ENCODE results near the gene MRPL16. TPM values are rescaled to one million over a fixed set of nuclear protein-coding genes. Genes with fewer than 3 reads are reported as not detected.
A peak's percentile ranks its signal among the peaks of the same experiment; 100 is the strongest.

The MRPL16 gene
- total and polyA plus RNA-seq, 2 of the 4 experiments (the other 2 are of a cell fraction): 43.9 to 71.3 TPM

DNA sequence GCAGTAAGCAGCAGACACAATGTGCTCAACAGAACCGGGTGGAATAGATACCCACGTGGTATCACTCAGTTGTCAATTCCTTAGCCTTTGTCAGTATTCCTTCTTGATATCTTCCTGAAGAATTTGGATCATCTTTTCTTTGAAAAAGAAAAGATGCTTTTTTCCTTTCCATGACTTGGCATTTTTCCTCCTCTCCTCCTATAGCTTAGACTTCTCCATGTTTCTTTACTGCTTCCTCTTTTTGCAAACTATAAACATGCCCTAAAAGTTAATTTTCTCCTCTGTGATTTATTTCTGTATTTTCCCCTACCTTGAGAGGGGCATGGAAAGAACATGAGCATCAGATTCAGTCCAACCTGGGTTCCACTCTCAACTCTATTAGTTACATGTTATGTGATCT, 23.0 kb upstream of the MRPL16 start:
- no peak overlapping the region for H3K18ac ChIP-seq (ENCODE audit: low read depth, low read length)
- no peak overlapping the region for H3K9ac ChIP-seq (ENCODE audit: low read depth, low read length)
- CTCF ChIA-PET: no interaction called here
- H3K79me1 ChIP-seq (ENCODE audit: low read depth in 1 of 2, low read length in 2 of 2): no peaks in the 10 kb centered on the region
- H3K9me1 ChIP-seq (ENCODE audit: insufficient read depth, low read length): no peaks in the 10 kb centered on the region
- no peak overlapping the region for H4K5ac ChIP-seq (ENCODE audit: low read depth, low read length)
- no peak for DNase-seq
- in situ Hi-C loops (cut with MboI; ENCODE audit: low sequenced_read_pairs): loop anchor here (25.0 kb wide), 1 partner anchor 354 kb away; the partner anchor contains the start of gene MS4A6A
- H3K9me3 ChIP-seq (ENCODE audit: control insufficient read depth, insufficient read depth, low read length): no peaks in the 10 kb centered on the region
- H3K4me1 ChIP-seq (ENCODE audit: control insufficient read depth, insufficient read depth, low read length): no peaks in the 10 kb centered on the region
- no peak for ATAC-seq (ENCODE audit: low read depth)
- H2BK20ac ChIP-seq (ENCODE audit: low read depth, low read length): no peak overlapping the region
- dilution Hi-C loops (cut with HindIII; ENCODE audit: low sequenced_read_pairs, unreplicated experiment): no loop called here
- no peaks in the 10 kb centered on the region for H3K27me3 ChIP-seq (ENCODE audit: control insufficient read depth, insufficient read depth, low read length)
- BruUV-seq (replicated peaks): no TSS peak
- H3K14ac ChIP-seq (replicated peaks; ENCODE audit: low read depth, low read length): no peak overlapping the region
- no peak overlapping the region for H3K4me2 ChIP-seq (ENCODE audit: low read depth, low read length)
- no peaks in the 10 kb centered on the region for H4K20me1 ChIP-seq (ENCODE audit: insufficient read depth, low read length)
- no peak overlapping the region for H2AK9ac ChIP-seq (replicated peaks; ENCODE audit: low read depth, low read length, poor library complexity)
- no peak overlapping the region for H2BK120ac ChIP-seq (ENCODE audit: low read depth, low read length)
- H2BK5ac ChIP-seq (ENCODE audit: low read depth, low read length, poor library complexity, severe bottlenecking): no peak overlapping the region
- H2BK15ac ChIP-seq (ENCODE audit: low read depth, low read length): no peak overlapping the region
- no peak overlapping the region for H3K23ac ChIP-seq (ENCODE audit: low read depth, low read length)
- no peak overlapping the region for H2AFZ ChIP-seq (replicated peaks; ENCODE audit: low read length, poor library complexity)
- 80% methylated on average over 1 of the region's 2 CpGs; no CpG with 5 or more reads in 1 of the 2 experiments for WGBS, 2 experiments (ENCODE audit: extremely low coverage in 2 of 2, insufficient read length in 1 of 2)
- intact Hi-C loops (cut with micrococcal nuclease): no loop called here
- H3K36me3 ChIP-seq (ENCODE audit: control insufficient read depth, insufficient read depth, low read length): no peaks in the 10 kb centered on the region
- no peak overlapping the region for H3K56ac ChIP-seq (ENCODE audit: extremely low read depth, insufficient read depth, low read length)
- no peak overlapping the region for H3K27ac ChIP-seq (ENCODE audit: insufficient read depth, low read length)
- no peak overlapping the region for H4K91ac ChIP-seq (ENCODE audit: insufficient read depth, low read depth, low read length)
- TF ChIP-seq NFE2L2 (IDR thresholded peaks at IDR 0.05; ENCODE audit: low read depth, low read length): peak; percentile 48; the same call in 1 of the 2 replicates
- TF ChIP-seq POLR2A (IDR thresholded peaks at IDR 0.05; ENCODE audit: low read depth, low read length): no peak
- no peak overlapping the region for H3K4me3 ChIP-seq (ENCODE audit: insufficient read depth, low read depth, low read length)
- POLR2A ChIA-PET (ENCODE audit: unreplicated experiment): no interaction called here
- H4K8ac ChIP-seq (ENCODE audit: low read depth in 2 of 2, low read length in 2 of 2): no peak overlapping the region
- no peak overlapping the region for H2AK5ac ChIP-seq (ENCODE audit: low read depth, low read length)
- H3K4ac ChIP-seq (ENCODE audit: low read depth, low read length): no peak overlapping the region

All from IMR-90 (cell line).